H54 (cell line): ENCODE measurements around the gene MEIOSIN.
"Not testable (repeated sequence)": the region's sequence is repeated elsewhere in the genome, so short reads cannot be mapped to it uniquely, and the experiment has no call there.

Source experiments
- DNase-seq: peaks from one replicate; pipeline ENCODE4 v3.0.0; 2011; ENCODE audit warnings: low spot score, mixed read lengths; ENCODE audit not compliant: insufficient read length
- FAIRE-seq: peaks from 3 replicates; lab custom pipeline; 2011; peaks lifted over from hg19 to GRCh38; lab: Jason Lieb, UNC
- POLR2A ChIP-seq: IDR thresholded peaks from 2 replicates; pipeline ENCODE4 v1.6.1; 2011; ENCODE audit warnings: low read depth, mild to moderate bottlenecking, low read length

Gene MEIOSIN

GRCh38 chr19:45798995-45799517 lies 65.8 kb downstream of the MEIOSIN start:
- no peak for TF ChIP-seq POLR2A
- DNase-seq, result peak; percentile 51
- no peak for FAIRE-seq

GRCh38 chr19:45799541-45799940 lies 66.3 kb downstream of the MEIOSIN start:
- not testable (repeated sequence) for FAIRE-seq, DNase-seq

GRCh38 chr19:45800070-45800553 lies 66.9 kb downstream of the MEIOSIN start:
- DNase-seq, result no peak
- no peak for TF ChIP-seq POLR2A
- peak; percentile 69 for FAIRE-seq

GRCh38 chr19:45801603-45802175 lies 68.5 kb downstream of the MEIOSIN start:
- no peak for FAIRE-seq
- TF ChIP-seq POLR2A, result no peak
- no peak for DNase-seq

- DNase-seq (no peak), FAIRE-seq (no peak)
- TF ChIP-seq POLR2A, result no peak
These were observed 71.1 kb downstream of the MEIOSIN start for GRCh38 chr19:45804140-45804958.

GRCh38 chr19:45804959-45805230 lies 71.7 kb downstream of the MEIOSIN start:
- FAIRE-seq (no peak), DNase-seq (no peak)
- no peak for TF ChIP-seq POLR2A

- no peak for TF ChIP-seq POLR2A
- no peak for DNase-seq
- no peak for FAIRE-seq
These were observed 72.5 kb downstream of the MEIOSIN start for GRCh38 chr19:45805719-45806118.

- no peak for DNase-seq
- no peak for FAIRE-seq
- TF ChIP-seq POLR2A, result no peak
These were observed 76.5 kb downstream of the MEIOSIN start for GRCh38 chr19:45809643-45810159.

GRCh38 chr19:45812297-45812696 lies 79.1 kb downstream of the MEIOSIN start:
- no peak for DNase-seq
- TF ChIP-seq POLR2A, result no peak
- FAIRE-seq, result no peak
